Keratinocyte (primary cell): ENCODE results near the gene SIK3. TPM values are rescaled to one million over a fixed set of nuclear protein-coding genes. Genes with fewer than 3 reads are reported as not detected.

Experiments used
- DNase-seq: peaks from one replicate; pipeline ENCODE4 v3.0.0-alpha.2; 2011; ENCODE audit warnings: low read depth, missing footprints, low spot score
- FAIRE-seq: peaks from 2 replicates; lab custom pipeline; 2011; peaks lifted over from hg19 to GRCh38; lab: Jason Lieb, UNC
- H2AFZ ChIP-seq: 2 replicates; pipeline ENCODE4 v1.6.0; 2012; ENCODE audit warnings: low read length, control low read depth, inconsistent platforms; ENCODE audit not compliant: control insufficient read depth
- H3K27ac ChIP-seq: 2 replicates; pipeline ENCODE4 v1.5.1; 2011; ENCODE audit warnings: low read length; ENCODE audit not compliant: control insufficient read depth, insufficient read depth
- H3K27me3 ChIP-seq: 3 replicates; pipeline ENCODE4 v1.6.0; 2011; ENCODE audit warnings: low read length; ENCODE audit not compliant: control insufficient read depth, insufficient read depth; ENCODE audit errors: extremely low read depth
- H3K36me3 ChIP-seq, 2 experiments: 2 replicates in 1 of 2; 3 replicates in 1 of 2; pipeline ENCODE4 v1.5.1; 2011; ENCODE audit warnings: low read length in 2 of 2, mild to moderate bottlenecking in 1 of 2; ENCODE audit not compliant: control insufficient read depth in 2 of 2, insufficient read depth in 2 of 2; ENCODE audit errors: extremely low read depth in 1 of 2
- H3K4me1 ChIP-seq: 3 replicates; pipeline ENCODE4 v1.5.1; 2011; ENCODE audit warnings: low read length; ENCODE audit not compliant: control insufficient read depth, insufficient read depth; ENCODE audit errors: extremely low read depth
- H3K4me2 ChIP-seq: 3 replicates; pipeline ENCODE4 v1.6.0; 2011; ENCODE audit warnings: low read depth, low read length; ENCODE audit not compliant: control insufficient read depth, insufficient read depth; ENCODE audit errors: extremely low read depth
- H3K4me3 ChIP-seq, 3 experiments: fragments of 200-600 bp in 1 of 3; sonication (generic) in 1 of 3; 2 replicates in 2 of 3; 3 replicates in 1 of 3; pipeline ENCODE4 v1.5.1; 2011 to 2016; ENCODE audit warnings: low read length in 3 of 3, mild to moderate bottlenecking in 3 of 3, control low read depth in 2 of 3, inconsistent platforms in 1 of 3, low read depth in 1 of 3, mixed read lengths in 1 of 3, mixed run types in 1 of 3, moderate library complexity in 1 of 3; ENCODE audit not compliant: control insufficient read depth in 2 of 3, insufficient read depth in 2 of 3; ENCODE audit errors: extremely low read depth in 1 of 3
- H3K79me2 ChIP-seq: 2 replicates; pipeline ENCODE4 v1.6.0; 2012; ENCODE audit warnings: low read length; ENCODE audit not compliant: control insufficient read depth, insufficient read depth
- H3K9ac ChIP-seq: 3 replicates; pipeline ENCODE4 v1.6.0; 2011; ENCODE audit warnings: low read length; ENCODE audit not compliant: control insufficient read depth, insufficient read depth; ENCODE audit errors: extremely low read depth
- H3K9me1 ChIP-seq: 3 replicates; pipeline ENCODE4 v1.6.0; 2011; ENCODE audit warnings: low read length; ENCODE audit not compliant: control insufficient read depth, insufficient read depth; ENCODE audit errors: extremely low read depth
- H3K9me3 ChIP-seq: 2 replicates; pipeline ENCODE4 v1.5.1; 2012; ENCODE audit warnings: low read depth, low read length; ENCODE audit not compliant: control insufficient read depth
- H4K20me1 ChIP-seq: 3 replicates; pipeline ENCODE4 v1.6.0; 2011; ENCODE audit warnings: low read length; ENCODE audit not compliant: control insufficient read depth, insufficient read depth; ENCODE audit errors: extremely low read depth
- CTCF ChIP-seq, 3 experiments: IDR thresholded peaks in 1 of 3; conservative IDR thresholded peaks in 1 of 3; optimal IDR thresholded peaks in 1 of 3; 2 replicates in 2 of 3; 3 replicates in 1 of 3; pipeline versions ENCODE3 to v1.5.1; 2011; ENCODE audit warnings: low read length in 3 of 3, mild to moderate bottlenecking in 3 of 3, moderate library complexity in 2 of 3, control low read depth in 1 of 3, inconsistent platforms in 1 of 3; ENCODE audit not compliant: insufficient read depth in 2 of 3; ENCODE audit errors: extremely low read depth in 1 of 3
- EZH2 ChIP-seq: IDR thresholded peaks from one replicate; pipeline ENCODE4 v1.6.1; 2012; ENCODE audit warnings: inconsistent platforms, mild to moderate bottlenecking, low read length, moderate library complexity
- dilution Hi-C: fragments of 300-500 bp; cut with MboI; formaldehyde crosslinking; loops from one replicate; pipeline ENCODE4 v1.7.0; 2020; ENCODE audit warnings: low sequenced_read_pairs; ENCODE audit not compliant: extremely low pct_ligation_motif_present
- polyA plus RNA-seq, 5 experiments: library from polyadenylated mRNA; depleted of rRNA in 3 of 5; stranded (reverse) in 3 of 5; stranded (forward) in 1 of 5; unstranded in 1 of 5; fragments of >200 nt; gene quantifications; 1 replicate in 1 of 5; 2 replicates in 3 of 5; 3 replicates in 1 of 5; pipeline versions ENCODE4 v1.2.1 to v1.2.3, GENCODE V29; 2011 to 2012; ENCODE audit warnings: missing spikeins in 2 of 5, low read depth in 1 of 5, low replicate concordance in 1 of 5

The SIK3 gene
- polyA plus RNA-seq, 1 donor (not counting 4 experiments of a cell fraction or from before 2014, with no cell fraction given) = 8.2 TPM

DNA sequence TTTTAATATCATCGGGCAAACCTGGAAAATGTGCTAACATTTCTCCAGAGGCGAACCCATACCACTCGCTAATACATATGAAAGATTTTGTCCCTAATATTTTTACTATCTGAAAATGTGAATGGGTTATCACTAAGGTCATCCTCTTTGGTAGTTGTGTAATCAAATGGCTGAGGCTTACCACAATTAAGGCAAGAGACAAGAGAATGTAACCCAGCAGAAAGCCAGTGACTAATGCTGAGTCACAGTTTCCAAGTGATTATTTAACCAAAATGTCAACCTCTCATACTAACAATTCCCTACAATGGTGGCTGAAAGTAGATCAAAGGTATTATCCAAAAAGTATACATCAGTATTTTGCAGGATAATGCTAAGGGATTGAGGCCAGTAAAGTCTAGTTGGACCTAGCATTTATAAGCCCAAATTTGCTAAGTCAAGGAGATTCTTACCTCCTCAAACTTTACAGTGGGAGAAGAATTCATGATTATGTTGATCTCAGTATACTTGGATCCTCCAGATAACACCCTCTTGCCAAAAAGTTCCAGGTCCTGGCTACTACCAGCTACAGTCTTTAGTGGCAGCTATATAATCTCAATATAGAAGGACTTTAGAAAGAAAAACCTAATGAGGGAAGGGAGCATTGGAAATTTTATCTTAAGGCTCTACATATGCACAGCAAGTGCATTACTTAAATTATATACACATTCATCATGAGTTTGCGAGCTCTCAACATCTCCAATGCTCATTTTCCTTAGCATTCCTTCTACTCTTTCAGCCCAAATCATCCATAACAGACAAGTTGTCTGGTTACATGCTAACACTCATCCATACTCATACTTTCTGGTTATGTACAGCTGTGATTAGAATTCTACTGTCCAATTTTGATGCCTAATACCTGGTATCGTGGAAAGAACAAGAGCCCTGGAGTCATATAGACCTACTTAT lies 25.4 kb downstream of the SIK3 start:
- no peak for TF ChIP-seq CTCF (optimal IDR thresholded peaks at IDR 0.05 in 1 of 3, IDR thresholded peaks at IDR 0.05 in 1 of 3, conservative IDR thresholded peaks at IDR 0.05 in 1 of 3; ENCODE audit: extremely low read depth in 1 of 3, insufficient read depth in 2 of 3, low read length in 3 of 3)
- TF ChIP-seq EZH2 = no peak
- dilution Hi-C loops = no loop called here
- Histone ChIP-seq H2AFZ (no peak overlapping the region), H3K9ac (no peak overlapping the region), H3K9me3 (no peaks in the 10 kb centered on the region), H3K9me1 (no peaks in the 10 kb centered on the region), H3K27me3 (no peaks in the 10 kb centered on the region), H3K36me3 (no peaks in the 10 kb centered on the region), H3K79me2 (peaks cover 61% of the 10 kb centered on the region), H3K27ac (peak overlapping the region; percentile 79), H3K4me2 (peak overlapping the region; percentile 64), H4K20me1 (no peaks in the 10 kb centered on the region), H3K4me1 (peaks cover 50% of the 10 kb centered on the region), H3K4me3 (no peak overlapping the region)
- peak; percentile 79 for DNase-seq
- peak; percentile 75 for FAIRE-seq

DNA sequence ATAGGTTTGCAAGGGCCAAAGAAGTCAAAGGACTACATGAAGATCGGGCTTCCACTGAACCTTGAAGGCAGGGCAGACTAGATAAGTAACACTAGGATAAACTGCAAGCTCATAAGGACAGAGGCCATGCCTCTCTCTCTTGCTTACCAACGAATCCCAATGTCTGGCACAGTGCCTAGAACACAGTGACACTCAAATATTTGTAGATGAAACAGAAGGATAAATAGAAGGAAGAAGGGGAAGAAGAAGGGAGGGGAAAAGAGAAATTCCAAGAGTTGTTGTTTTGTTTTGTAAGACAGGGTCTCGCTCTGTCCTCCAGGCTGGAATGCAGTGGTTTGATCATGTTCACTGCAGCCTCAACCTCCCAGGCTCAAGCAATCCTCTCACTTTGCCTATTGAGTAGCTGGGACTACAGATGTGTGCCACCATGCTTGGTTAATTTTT lies 26.9 kb downstream of the SIK3 start:
- no peaks in the 10 kb centered on the region for H3K36me3 ChIP-seq
- no peak overlapping the region for H3K4me3 ChIP-seq
- FAIRE-seq (no peak), DNase-seq (no peak)
- no peak overlapping the region for H2AFZ ChIP-seq
- no peak overlapping the region for H3K27ac ChIP-seq
- H3K4me2 ChIP-seq = no peak overlapping the region
- dilution Hi-C loops = no loop called here
- H3K9me3 ChIP-seq = no peaks in the 10 kb centered on the region
- no peaks in the 10 kb centered on the region for H3K9me1 ChIP-seq
- peaks cover 6% of the 10 kb centered on the region for H4K20me1 ChIP-seq
- peaks cover 61% of the 10 kb centered on the region for H3K79me2 ChIP-seq
- H3K27me3 ChIP-seq = no peaks in the 10 kb centered on the region
- H3K9ac ChIP-seq = no peak overlapping the region
- peaks cover 40% of the 10 kb centered on the region for H3K4me1 ChIP-seq
- no peak for TF ChIP-seq EZH2
- TF ChIP-seq CTCF (optimal IDR thresholded peaks at IDR 0.05 in 1 of 3, IDR thresholded peaks at IDR 0.05 in 1 of 3, conservative IDR thresholded peaks at IDR 0.05 in 1 of 3; ENCODE audit: extremely low read depth in 1 of 3, insufficient read depth in 2 of 3, low read length in 3 of 3) = no peak
